WTC11 (cell line): Measurements from ENCODE around the gene PCSK5. TPM values are rescaled to one million over a fixed set of nuclear protein-coding genes. Genes with fewer than 3 reads are reported as not detected.

Source experiments
- ATAC-seq: fragments of 200-7000 bp; cut with Tn5 transposase; 2 replicates; pipeline ENCODE4 v1.10.0; 2021; ENCODE audit warnings: mild to moderate bottlenecking, moderate library complexity
- CTCF ChIA-PET: fragments of 300-600 bp; sonication (Branson Sonifier 250); formaldehyde crosslinking; loops from one replicate; lab custom pipeline; 2021; ENCODE audit warnings: antibody characterized with exemption; lab: Charles Lee
- POLR2A ChIA-PET: fragments of 350-600 bp; sonication (Branson Sonifier 250); formaldehyde crosslinking; loops from one replicate; lab custom pipeline; 2021; ENCODE audit warnings: antibody characterized with exemption; lab: Charles Lee
- DNase-seq: peaks from one replicate; pipeline ENCODE4 v3.0.0; 2021; ENCODE audit warnings: low spot score
- H3K27ac Mint-ChIP-seq: 2 replicates; pipeline ENCODE4 v1.8.0; 2021; ENCODE audit warnings: mixed read lengths
- H3K27me3 Mint-ChIP-seq: 2 replicates; pipeline ENCODE4 v1.8.0; 2021; ENCODE audit warnings: low read depth, mild to moderate bottlenecking, moderate library complexity, mixed read lengths
- H3K36me3 Mint-ChIP-seq: 2 replicates; pipeline ENCODE4 v1.8.0; 2021; ENCODE audit warnings: mixed read lengths
- H3K4me1 Mint-ChIP-seq: 2 replicates; pipeline ENCODE4 v1.8.0; 2022; ENCODE audit warnings: mixed read lengths
- H3K4me3 Mint-ChIP-seq: 2 replicates; pipeline ENCODE4 v1.8.0; 2021; ENCODE audit warnings: mild to moderate bottlenecking, moderate library complexity, mixed read lengths
- H3K9me3 Mint-ChIP-seq: 2 replicates; pipeline ENCODE4 v1.8.0; 2021; ENCODE audit warnings: mixed read lengths
- ATF1 ChIP-seq: sonication (generic); formaldehyde crosslinking; IDR thresholded peaks from 2 replicates; pipeline ENCODE4 v1.8.1; 2023; ENCODE audit warnings: mild to moderate bottlenecking, moderate library complexity, missing genetic modification reagents
- CDX4 ChIP-seq: fragments of 250-450 bp; sonication (Bioruptor Pico); IDR thresholded peaks from 2 replicates; pipeline ENCODE4 v1.9.0; 2021; ENCODE audit warnings: moderate library complexity, mild to moderate bottlenecking, inconsistent platforms, borderline replicate concordance
- E2F4 ChIP-seq: sonication (generic); formaldehyde crosslinking; IDR thresholded peaks from 2 replicates; pipeline ENCODE4 v1.8.1; 2022; ENCODE audit warnings: low read depth, mild to moderate bottlenecking, moderate library complexity, missing genetic modification reagents, borderline replicate concordance
- GTF2I ChIP-seq: fragments of 250-450 bp; sonication (Bioruptor Pico); conservative IDR thresholded peaks from 2 replicates; pipeline ENCODE4 v1.4.0; 2021; ENCODE audit warnings: mild to moderate bottlenecking
- HMGXB4 ChIP-seq: sonication (generic); formaldehyde crosslinking; IDR thresholded peaks from 2 replicates; pipeline ENCODE4 v1.8.1; 2023; ENCODE audit warnings: mild to moderate bottlenecking, moderate library complexity, missing genetic modification reagents
- MYBL2 ChIP-seq: sonication (generic); formaldehyde crosslinking; IDR thresholded peaks from 2 replicates; pipeline ENCODE4 v1.8.1; 2023; ENCODE audit warnings: mild to moderate bottlenecking, moderate library complexity, missing genetic modification reagents
- NFE2L1 ChIP-seq: sonication (generic); formaldehyde crosslinking; IDR thresholded peaks from 2 replicates; pipeline ENCODE4 v1.8.1; 2023; ENCODE audit warnings: missing genetic modification reagents
- SMAD4 ChIP-seq: sonication (generic); formaldehyde crosslinking; IDR thresholded peaks from 2 replicates; pipeline ENCODE4 v1.8.0; 2022; ENCODE audit warnings: mild to moderate bottlenecking, missing genetic modification reagents
- STAT6 ChIP-seq: sonication (generic); formaldehyde crosslinking; conservative IDR thresholded peaks from 2 replicates; pipeline ENCODE4 v1.8.1; 2023; ENCODE audit warnings: mild to moderate bottlenecking, low read depth, missing genetic modification reagents, moderate library complexity
- USF2 ChIP-seq: sonication (generic); formaldehyde crosslinking; IDR thresholded peaks from 2 replicates; pipeline ENCODE4 v1.8.1; 2023; ENCODE audit warnings: mild to moderate bottlenecking, missing genetic modification reagents, moderate library complexity
- ZNF263 ChIP-seq: sonication (generic); formaldehyde crosslinking; IDR thresholded peaks from 2 replicates; pipeline ENCODE4 v1.8.1; 2022; ENCODE audit warnings: low read depth, mild to moderate bottlenecking, moderate library complexity, missing genetic modification reagents
- total RNA-seq: library from RNA; stranded (reverse); gene quantifications from 3 replicates; pipeline ENCODE4 v1.2.3, GENCODE V29; 2021
- TF ChIP-seq, protein P1 (sequence below): sonication (generic); formaldehyde crosslinking; IDR thresholded peaks from 2 replicates; pipeline ENCODE4 v1.8.1; 2022; ENCODE audit warnings: mild to moderate bottlenecking, moderate library complexity, missing genetic modification reagents
- TF ChIP-seq, protein P2 (sequence below): sonication (generic); formaldehyde crosslinking; IDR thresholded peaks from 2 replicates; pipeline ENCODE4 v1.8.0; 2023; ENCODE audit warnings: missing genetic modification reagents

The PCSK5 gene
- total RNA-seq, 1 experiment from 2014 or later = 30.6 TPM

DNA sequence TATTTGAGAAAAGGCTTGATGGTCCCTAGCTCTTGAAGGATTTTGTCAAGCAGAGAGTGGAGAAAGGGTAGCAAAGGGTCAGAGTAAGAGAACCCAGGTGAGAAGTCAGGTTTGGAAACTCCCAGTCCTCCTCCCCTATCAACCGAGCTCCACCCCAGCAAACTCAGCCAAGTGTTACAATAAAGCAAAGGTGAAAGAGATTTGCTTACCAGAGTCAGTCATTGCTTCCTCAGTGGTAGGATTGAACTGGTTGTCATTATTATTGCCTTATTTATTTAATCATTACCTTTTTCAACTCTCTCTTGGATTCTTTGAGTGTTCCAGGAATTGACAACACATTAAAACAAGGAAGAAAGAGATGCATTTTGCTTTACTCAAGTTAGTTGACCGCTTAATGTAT is 423.3 kb downstream of the PCSK5 start:
- no peak for ATAC-seq
- ChIA-PET POLR2A (no interaction called here), CTCF (no interaction called here)
- Mint-ChIP-seq H3K27me3 (no peaks in the 10 kb centered on the region), H3K4me1 (peaks cover 7% of the 10 kb centered on the region), H3K36me3 (no peaks in the 10 kb centered on the region), H3K4me3 (no peak overlapping the region)
- TF ChIP-seq GTF2I (CRISPR knock-in tag) = no peak
- TF ChIP-seq MYBL2 (CRISPR knock-in tag) = no peak
- no peak for TF ChIP-seq NFE2L1
- TF ChIP-seq SMAD4 (CRISPR knock-in tag) = no peak
- TF ChIP-seq, protein P1, sequence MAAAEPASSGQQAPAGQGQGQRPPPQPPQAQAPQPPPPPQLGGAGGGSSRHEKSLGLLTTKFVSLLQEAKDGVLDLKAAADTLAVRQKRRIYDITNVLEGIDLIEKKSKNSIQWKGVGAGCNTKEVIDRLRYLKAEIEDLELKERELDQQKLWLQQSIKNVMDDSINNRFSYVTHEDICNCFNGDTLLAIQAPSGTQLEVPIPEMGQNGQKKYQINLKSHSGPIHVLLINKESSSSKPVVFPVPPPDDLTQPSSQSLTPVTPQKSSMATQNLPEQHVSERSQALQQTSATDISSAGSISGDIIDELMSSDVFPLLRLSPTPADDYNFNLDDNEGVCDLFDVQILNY (CRISPR knock-in tag) = no peak
- TF ChIP-seq CDX4 (CRISPR knock-in tag) = no peak
- no peak for TF ChIP-seq ZNF263 (CRISPR knock-in tag)
- TF ChIP-seq HMGXB4 = no peak
- TF ChIP-seq STAT6 (CRISPR knock-in tag) = no peak
- TF ChIP-seq ATF1 (CRISPR knock-in tag) = no peak
- TF ChIP-seq, protein P2, sequence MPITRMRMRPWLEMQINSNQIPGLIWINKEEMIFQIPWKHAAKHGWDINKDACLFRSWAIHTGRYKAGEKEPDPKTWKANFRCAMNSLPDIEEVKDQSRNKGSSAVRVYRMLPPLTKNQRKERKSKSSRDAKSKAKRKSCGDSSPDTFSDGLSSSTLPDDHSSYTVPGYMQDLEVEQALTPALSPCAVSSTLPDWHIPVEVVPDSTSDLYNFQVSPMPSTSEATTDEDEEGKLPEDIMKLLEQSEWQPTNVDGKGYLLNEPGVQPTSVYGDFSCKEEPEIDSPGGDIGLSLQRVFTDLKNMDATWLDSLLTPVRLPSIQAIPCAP (CRISPR knock-in tag) = no peak
- TF ChIP-seq E2F4 = no peak
- TF ChIP-seq, all 79 proteins: peak for 0
- no peak for DNase-seq
- Mint-ChIP-seq H3K9me3 (0 out of 2 replicates have a peak, but pooled peaks cover 5% of the 10 kb centered on the region), H3K27ac (no peak overlapping the region)

- Mint-ChIP-seq H3K36me3 (no peaks in the 10 kb centered on the region), H3K4me1 (peaks cover 7% of the 10 kb centered on the region), H3K27ac (no peak overlapping the region), H3K4me3 (no peak overlapping the region), H3K27me3 (no peaks in the 10 kb centered on the region), H3K9me3 (0 out of 2 replicates have a peak, but pooled peaks cover 5% of the 10 kb centered on the region)
- ChIA-PET CTCF (no interaction called here), POLR2A (no interaction called here)
- DNase-seq (no peak), ATAC-seq (no peak)
- TF ChIP-seq USF2 (CRISPR knock-in tag) = no peak
Observed at GRCh38 chr9:76314321-76314720, 423.8 kb downstream of the PCSK5 start.
